H1 (cell line): Measurements from ENCODE around the gene PSMD5. TPM values are rescaled to one million over a fixed set of nuclear protein-coding genes. Genes with fewer than 3 reads are reported as not detected.

ENCODE experiments used
- CTCF ChIA-PET: fragments of 300-600 bp; sonication (Branson Sonifier 250); formaldehyde crosslinking; loops from one replicate; lab custom pipeline; 2021; ENCODE audit not compliant: partially characterized antibody; lab: Charles Lee
- POLR2A ChIA-PET: fragments of 300-600 bp; sonication (Branson Sonifier 250); formaldehyde crosslinking; loops from one replicate; lab custom pipeline; 2021; ENCODE audit warnings: inconsistent platforms; ENCODE audit not compliant: partially characterized antibody; lab: Charles Lee
- DNase-seq, 2 experiments: peaks; one replicate each; pipeline versions ENCODE4 v3.0.0 to v3.0.0-alpha.2; 2010 to 2022; ENCODE audit warnings: low spot score in 2 of 2, low read depth in 1 of 2, mixed read lengths in 1 of 2
- FAIRE-seq: peaks from 2 replicates; lab custom pipeline; 2011; peaks lifted over from hg19 to GRCh38; lab: Jason Lieb, UNC
- H2AFZ ChIP-seq: 2 replicates; pipeline ENCODE4 v1.8.1; 2012; ENCODE audit warnings: low read length, inconsistent platforms
- H2AK5ac ChIP-seq: 2 replicates; pipeline ENCODE4 v1.6.1; 2013; ENCODE audit warnings: low read depth, low read length
- H2BK120ac ChIP-seq: replicated peaks from 2 replicates; pipeline ENCODE3; 2013; ENCODE audit warnings: low read depth, low read length, inconsistent platforms
- H2BK12ac ChIP-seq: 2 replicates; pipeline ENCODE4 v1.6.1; 2013; ENCODE audit warnings: low read depth, low read length
- H2BK15ac ChIP-seq: 2 replicates; pipeline ENCODE4 v1.6.1; 2013; ENCODE audit warnings: low read length
- H2BK20ac ChIP-seq: 2 replicates; pipeline ENCODE4 v1.6.1; 2013; ENCODE audit warnings: low read length
- H2BK5ac ChIP-seq: 2 replicates; pipeline ENCODE4 v1.6.1; 2013; ENCODE audit warnings: low read depth, low read length
- H3K14ac ChIP-seq: 2 replicates; pipeline ENCODE4 v1.6.1; 2013; ENCODE audit warnings: inconsistent platforms; ENCODE audit not compliant: insufficient read length
- H3K18ac ChIP-seq: 2 replicates; pipeline ENCODE4 v1.6.1; 2013; ENCODE audit warnings: low read length; ENCODE audit errors: extremely low read depth
- H3K23ac ChIP-seq: 2 replicates; pipeline ENCODE4 v1.6.1; 2013; ENCODE audit warnings: inconsistent platforms; ENCODE audit not compliant: insufficient read length
- H3K23me2 ChIP-seq: 2 replicates; pipeline ENCODE4 v1.6.1; 2013; ENCODE audit warnings: low read depth, low read length
- H3K27ac ChIP-seq: 2 replicates; pipeline ENCODE4 v1.6.1; 2011; ENCODE audit warnings: low read depth, low read length, inconsistent platforms
- H3K27me3 ChIP-seq, 4 experiments: replicated peaks in 1 of 4; 1 replicate in 1 of 4; 2 replicates in 3 of 4; pipeline versions ENCODE4 v1.6.1 to v1.8.1; 2011 to 2013; ENCODE audit warnings: low read length in 3 of 4, mild to moderate bottlenecking in 3 of 4, inconsistent platforms in 2 of 4, mixed read lengths in 2 of 4, moderate library complexity in 1 of 4; ENCODE audit not compliant: control insufficient read depth in 3 of 4, insufficient read depth in 3 of 4; ENCODE audit errors: extremely low read depth in 1 of 4
- H3K36me3 ChIP-seq, 4 experiments: 2 replicates each; pipeline versions ENCODE4 v1.6.1 to v1.8.1; 2011 to 2013; ENCODE audit warnings: mild to moderate bottlenecking in 4 of 4, low read length in 3 of 4, moderate library complexity in 2 of 4, control low read depth in 1 of 4, inconsistent platforms in 1 of 4; ENCODE audit not compliant: insufficient read depth in 4 of 4, control insufficient read depth in 2 of 4
- H3K4ac ChIP-seq: replicated peaks from 2 replicates; pipeline ENCODE3; 2013; ENCODE audit warnings: low read length, low read depth, mixed read lengths, inconsistent platforms; ENCODE audit not compliant: insufficient read length
- H3K4me1 ChIP-seq, 4 experiments: replicated peaks in 1 of 4; 1 replicate in 1 of 4; 2 replicates in 3 of 4; pipeline versions ENCODE4 v1.6.1 to v1.8.1; 2011 to 2013; ENCODE audit warnings: low read length in 3 of 4, inconsistent platforms in 2 of 4, mixed read lengths in 1 of 4; ENCODE audit not compliant: insufficient read depth in 4 of 4, control insufficient read depth in 3 of 4
- H3K4me2 ChIP-seq, 2 experiments: 2 replicates each; pipeline versions ENCODE4 v1.6.1 to v1.8.1; 2011 to 2013; ENCODE audit warnings: low read depth in 2 of 2, low read length in 2 of 2, control low read depth in 1 of 2, inconsistent platforms in 1 of 2, mild to moderate bottlenecking in 1 of 2; ENCODE audit not compliant: insufficient read depth in 1 of 2
- H3K4me3 ChIP-seq, 4 experiments: fragments of 200-600, 300-600 bp in 1 of 4; sonication (generic), shearing (Covaris generic), sonication (Bioruptor Twin) in 1 of 4; 2 replicates each; pipeline versions ENCODE4 v1.5.1 to v1.8.1; 2011 to 2016; ENCODE audit warnings: low read length in 4 of 4, low read depth in 3 of 4, control low read depth in 2 of 4, inconsistent platforms in 2 of 4, mild to moderate bottlenecking in 2 of 4, mixed read lengths in 1 of 4, moderate library complexity in 1 of 4; ENCODE audit not compliant: insufficient read depth in 2 of 4; ENCODE audit errors: extremely low read depth in 1 of 4
- H3K56ac ChIP-seq: replicated peaks from 2 replicates; pipeline ENCODE3; 2013; ENCODE audit warnings: low read depth, mild to moderate bottlenecking, mixed read lengths, low read length, inconsistent platforms; ENCODE audit not compliant: insufficient read length
- H3K79me1 ChIP-seq: 2 replicates; pipeline ENCODE4 v1.6.1; 2013; ENCODE audit warnings: low read depth, low read length, control low read depth
- H3K79me2 ChIP-seq, 2 experiments: 2 replicates each; pipeline versions ENCODE4 v1.6.1 to v1.8.1; 2012 to 2013; ENCODE audit warnings: low read length in 2 of 2, mild to moderate bottlenecking in 2 of 2, inconsistent platforms in 1 of 2; ENCODE audit not compliant: insufficient read depth in 2 of 2, control insufficient read depth in 1 of 2
- H3K9ac ChIP-seq, 4 experiments: replicated peaks in 1 of 4; 1 replicate in 1 of 4; 2 replicates in 3 of 4; pipeline versions ENCODE4 v1.6.1 to v1.8.1; 2011 to 2013; ENCODE audit warnings: low read depth in 3 of 4, low read length in 3 of 4, control low read depth in 2 of 4, mild to moderate bottlenecking in 2 of 4, moderate library complexity in 2 of 4, inconsistent platforms in 1 of 4; ENCODE audit errors: extremely low read depth in 1 of 4
- H3K9me3 ChIP-seq, 2 experiments: 2 replicates each; pipeline versions ENCODE4 v1.6.1 to v1.8.1; 2012 to 2013; ENCODE audit warnings: mild to moderate bottlenecking in 2 of 2, moderate library complexity in 2 of 2, control low read depth in 1 of 2, inconsistent platforms in 1 of 2, low read depth in 1 of 2, low read length in 1 of 2, mixed read lengths in 1 of 2; ENCODE audit not compliant: insufficient read depth in 2 of 2
- H4K20me1 ChIP-seq, 2 experiments: replicated peaks in 1 of 2; 2 replicates each; pipeline versions ENCODE3 to v1.8.1; 2011 to 2013; ENCODE audit warnings: inconsistent platforms in 2 of 2, low read length in 2 of 2, mild to moderate bottlenecking in 1 of 2; ENCODE audit not compliant: insufficient read depth in 2 of 2, control insufficient read depth in 1 of 2
- H4K5ac ChIP-seq: 2 replicates; pipeline ENCODE4 v1.6.1; 2013; ENCODE audit warnings: low read length, low read depth, mixed read lengths, inconsistent platforms; ENCODE audit not compliant: insufficient read length
- H4K8ac ChIP-seq: 2 replicates; pipeline ENCODE4 v1.8.0; 2013; ENCODE audit warnings: mild to moderate bottlenecking, moderate library complexity, low read length, inconsistent platforms; ENCODE audit not compliant: insufficient read depth; ENCODE audit errors: extremely low read depth
- H4K91ac ChIP-seq: replicated peaks from 2 replicates; pipeline ENCODE3; 2013; ENCODE audit warnings: low read length, mixed read lengths, inconsistent platforms; ENCODE audit not compliant: insufficient read length
- ASH2L ChIP-seq: fragments of 200-600, 300-600 bp; sonication (generic); IDR thresholded peaks from one replicate; pipeline ENCODE4 v1.7.1; 2017; ENCODE audit warnings: low read length
- CEBPB ChIP-seq: IDR thresholded peaks from 2 replicates; pipeline ENCODE4 v1.6.1; 2012; ENCODE audit warnings: low read depth, low read length
- EGR1 ChIP-seq: IDR thresholded peaks from 2 replicates; pipeline ENCODE4 v1.6.1; 2011; ENCODE audit warnings: low read depth, low read length, borderline replicate concordance
- SIN3A ChIP-seq, 2 experiments: IDR thresholded peaks in 1 of 2; conservative IDR thresholded peaks in 1 of 2; 2 replicates each; pipeline ENCODE4 v1.6.1; 2011 to 2012; ENCODE audit warnings: low read length in 2 of 2, improper control_type of control experiment in 1 of 2, low read depth in 1 of 2, mild to moderate bottlenecking in 1 of 2
- ZNF274 ChIP-seq: IDR thresholded peaks from 2 replicates; pipeline ENCODE4 v1.7.0; 2012; ENCODE audit warnings: low read length, borderline replicate concordance; ENCODE audit errors: extremely low read depth
- WGBS, 2 experiments: shearing (Covaris generic) in 1 of 2; methylation state at CpG; one replicate each; pipeline versions ENCODE4 v1.1.6 to v1.1.7; 2013 to 2015; ENCODE audit warnings: low lambda C conversion rate in 2 of 2, mixed read lengths in 2 of 2, inconsistent platforms in 1 of 2, low coverage in 1 of 2, missing lambda C conversion rate in 1 of 2; ENCODE audit not compliant: insufficient replicate concordance in 2 of 2, insufficient coverage in 1 of 2, insufficient read length in 1 of 2; ENCODE audit errors: extremely low coverage in 1 of 2, missing lambda C conversion rate in 1 of 2; 5-methylcytosine and 5-hydroxymethylcytosine counted together
- polyA plus RNA-seq, 7 experiments: library from polyadenylated mRNA; depleted of rRNA in 3 of 7; stranded (reverse) in 5 of 7; unstranded in 2 of 7; fragments of >200 nt in 5 of 7; fragments of 200-250 nt in 2 of 7; gene quantifications; 1 replicate in 5 of 7; 2 replicates in 1 of 7; 4 replicates in 1 of 7; pipeline versions ENCODE4 v1.2.1 to v1.2.3, GENCODE V29; 2011 to 2013; ENCODE audit warnings: missing spikeins in 2 of 7, mixed read lengths in 2 of 7
- total RNA-seq: library from RNA; stranded (reverse); fragmentation: NEBNext Ultra II Directional; extraction: Animal tissue kit (Norgen Biotek cat#: 25700); gene quantifications from 2 replicates; pipeline ENCODE4 v1.2.1, GENCODE V29; 2021

Gene PSMD5
- total and polyA plus RNA-seq, 2 of the 8 experiments (the other 6 are each of a cell fraction or from before 2014, with no cell fraction given) = 19.2 to 30.5 TPM

DNA sequence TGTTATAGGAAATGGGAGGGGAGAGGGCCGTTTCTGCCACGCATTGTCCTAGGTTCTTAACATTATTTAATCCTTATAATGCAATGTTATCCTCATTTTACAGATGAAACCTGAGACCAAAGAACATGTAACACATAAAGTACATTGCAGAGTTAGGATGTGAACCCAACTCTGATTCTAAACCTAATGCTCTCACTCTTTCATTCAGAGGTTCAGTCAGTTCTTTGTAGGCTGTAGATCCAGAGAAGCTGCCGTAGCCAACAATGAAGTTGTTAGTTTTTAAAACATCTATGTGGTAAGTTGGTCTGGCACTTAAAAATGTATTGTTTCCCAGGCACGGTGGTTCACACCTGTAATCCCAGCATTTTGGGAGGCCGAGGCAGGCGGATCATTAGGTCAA is 10.5 kb upstream of the PSMD5 start:
- H3K27me3 ChIP-seq = no peaks in the 10 kb centered on the region; a peak in 1 of 7 replicates
- H3K18ac ChIP-seq = no peak overlapping the region
- H3K36me3 ChIP-seq = peaks cover 0 to 12% (median 0%) of the 10 kb centered on the region in 4 experiments; a peak in 1 of 8 replicates
- no peak overlapping the region for H2AFZ ChIP-seq
- no peaks in the 10 kb centered on the region for H4K20me1 ChIP-seq
- no peaks in the 10 kb centered on the region for H3K79me1 ChIP-seq
- H3K4me3 ChIP-seq = no peak overlapping the region
- H3K27ac ChIP-seq = no peak overlapping the region
- no peak overlapping the region for H3K9ac ChIP-seq
- H3K56ac ChIP-seq = no peak overlapping the region
- DNase-seq = no peak
- WGBS, 2 experiments = 94% methylated on average over 6 of the region's 6 CpGs; no CpG with 5 or more reads in 1 of the 2 experiments
- no peak overlapping the region for H4K8ac ChIP-seq
- H3K9me3 ChIP-seq = no peaks in the 10 kb centered on the region
- ChIA-PET POLR2A (interaction anchor here (1.2 to 11.0 kb wide), 8 partner anchors 9 to 138 kb away, joined by 3 to 61 read pairs (median 7); partner anchors contain the start of genes FBXW2, MEGF9 and PSMD5), CTCF (interaction anchor here (8.5 kb wide), 1 partner anchor 12 kb away, joined by 70 read pairs; no protein-coding TSS in a partner anchor)
- H3K23me2 ChIP-seq = no peaks in the 10 kb centered on the region
- H2BK12ac ChIP-seq = no peak overlapping the region
- no peak overlapping the region for H2BK120ac ChIP-seq
- no peaks in the 10 kb centered on the region for H3K79me2 ChIP-seq
- no peak overlapping the region for H2BK5ac ChIP-seq
- no peak overlapping the region; a peak in 1 of 4 replicates for H3K4me2 ChIP-seq
- H3K23ac ChIP-seq = no peak overlapping the region
- H4K5ac ChIP-seq = no peak overlapping the region
- no peak for FAIRE-seq
- peaks cover 0 to 16% (median 13%) of the 10 kb centered on the region in 4 experiments; a peak in 6 of 7 replicates for H3K4me1 ChIP-seq
- no peak overlapping the region for H2BK20ac ChIP-seq
- no peak overlapping the region for H3K14ac ChIP-seq
- H2BK15ac ChIP-seq = no peak overlapping the region
- H3K4ac ChIP-seq = no peak overlapping the region
- H4K91ac ChIP-seq = no peak overlapping the region
- H2AK5ac ChIP-seq = no peak overlapping the region
- TF ChIP-seq EGR1 (no peak), SIN3A (conservative IDR thresholded peaks at IDR 0.05 in 1 of 2, IDR thresholded peaks at IDR 0.05 in 1 of 2; ENCODE audit: low read depth in 1 of 2, low read length in 2 of 2) (no peak), ASH2L (no peak), ZNF274 (no peak), CEBPB (no peak)
